H1 (cell line): Measurements from ENCODE around the gene CUTA. TPM values are rescaled to one million over a fixed set of nuclear protein-coding genes. Genes with fewer than 3 reads are reported as not detected.

Experiments used
- CTBP2 ChIP-seq: IDR thresholded peaks from 2 replicates; pipeline ENCODE4 v1.7.0; 2011; ENCODE audit warnings: borderline replicate concordance, mild to moderate bottlenecking, moderate library complexity, mixed read lengths, low read length; ENCODE audit not compliant: insufficient read depth, insufficient read length
- CTCF ChIP-seq, 3 experiments: IDR thresholded peaks; 1 replicate in 2 of 3; 2 replicates in 1 of 3; pipeline versions ENCODE4 v1.5.1 to v1.6.1; 2011; ENCODE audit warnings: low read length in 3 of 3, mild to moderate bottlenecking in 3 of 3, inconsistent platforms in 2 of 3, low read depth in 1 of 3, moderate library complexity in 1 of 3; ENCODE audit not compliant: insufficient read depth in 1 of 3; ENCODE audit errors: control extremely low read depth in 1 of 3
- HDAC2 ChIP-seq, 2 experiments: fragments of 300-600 bp in 1 of 2; sonication (generic) in 1 of 2; IDR thresholded peaks; 2 replicates each; pipeline ENCODE4 v1.6.1; 2011 to 2012; ENCODE audit warnings: low read depth in 2 of 2, low read length in 2 of 2, mild to moderate bottlenecking in 2 of 2, moderate library complexity in 2 of 2, borderline replicate concordance in 1 of 2, inconsistent platforms in 1 of 2
- HDAC6 ChIP-seq: IDR thresholded peaks from one replicate; pipeline ENCODE4 v1.7.1; 2012; ENCODE audit warnings: low read depth, mild to moderate bottlenecking, inconsistent platforms, low read length, moderate library complexity
- KDM4A ChIP-seq: IDR thresholded peaks from one replicate; pipeline ENCODE4 v1.7.1; 2012; ENCODE audit warnings: low read depth, mild to moderate bottlenecking, moderate library complexity, low read length, inconsistent platforms; ENCODE audit not compliant: severe bottlenecking
- PHF8 ChIP-seq: fragments of 200-600 bp; sonication (generic); conservative IDR thresholded peaks from 2 replicates; pipeline ENCODE4 v1.7.1; 2012; ENCODE audit warnings: low read depth, mild to moderate bottlenecking, inconsistent platforms, low read length, moderate library complexity
- POLR2A ChIP-seq, 2 experiments: IDR thresholded peaks; 1 replicate in 1 of 2; 2 replicates in 1 of 2; pipeline ENCODE4 v1.6.1; 2011; ENCODE audit warnings: low read depth in 2 of 2, low read length in 2 of 2, mild to moderate bottlenecking in 2 of 2; ENCODE audit errors: control extremely low read depth in 1 of 2
- POLR2AphosphoS5 ChIP-seq: IDR thresholded peaks from 2 replicates; pipeline ENCODE4 v1.6.1; 2011; ENCODE audit warnings: low read depth, low read length
- RXRA ChIP-seq: IDR thresholded peaks from 2 replicates; pipeline ENCODE4 v1.6.1; 2011; ENCODE audit warnings: low read depth, mild to moderate bottlenecking, low read length, moderate library complexity; ENCODE audit not compliant: insufficient read depth
- SAP30 ChIP-seq: fragments of 300-600 bp; sonication (generic); IDR thresholded peaks from 2 replicates; pipeline ENCODE4 v1.7.1; 2012; ENCODE audit warnings: low read length, moderate library complexity, mild to moderate bottlenecking, inconsistent platforms; ENCODE audit not compliant: insufficient read depth, insufficient replicate concordance
- SIX5 ChIP-seq: IDR thresholded peaks from 2 replicates; pipeline ENCODE4 v1.6.1; 2011; ENCODE audit warnings: mild to moderate bottlenecking, low read depth, low read length
- ZNF274 ChIP-seq: IDR thresholded peaks from 2 replicates; pipeline ENCODE4 v1.7.0; 2012; ENCODE audit warnings: low read length, borderline replicate concordance; ENCODE audit errors: extremely low read depth
- polyA plus RNA-seq, 7 experiments: library from polyadenylated mRNA; depleted of rRNA in 3 of 7; stranded (reverse) in 5 of 7; unstranded in 2 of 7; fragments of >200 nt in 5 of 7; fragments of 200-250 nt in 2 of 7; gene quantifications; 1 replicate in 5 of 7; 2 replicates in 1 of 7; 4 replicates in 1 of 7; pipeline versions ENCODE4 v1.2.1 to v1.2.3, GENCODE V29; 2011 to 2013; ENCODE audit warnings: missing spikeins in 2 of 7, mixed read lengths in 2 of 7
- total RNA-seq: library from RNA; stranded (reverse); fragmentation: NEBNext Ultra II Directional; extraction: Animal tissue kit (Norgen Biotek cat#: 25700); gene quantifications from 2 replicates; pipeline ENCODE4 v1.2.1, GENCODE V29; 2021

Gene CUTA
- total and polyA plus RNA-seq, 2 of the 8 experiments (the other 6 are each of a cell fraction or from before 2014, with no cell fraction given): 297 to 460 TPM

- TF ChIP-seq HDAC2 (IDR thresholded peaks at IDR 0.05; ENCODE audit: borderline replicate concordance in 1 of 2, low read depth in 2 of 2, low read length in 2 of 2): no peak
- TF ChIP-seq CTBP2: no peak
- TF ChIP-seq SIX5: no peak
- peak in 1 of 2 experiments; percentile 14; a peak in 1 of 3 replicates for TF ChIP-seq POLR2A (IDR thresholded peaks at IDR 0.05; ENCODE audit: control extremely low read depth in 1 of 2, low read depth in 2 of 2, low read length in 2 of 2)
- TF ChIP-seq ZNF274: no peak
- no peak for TF ChIP-seq RXRA
- 0 out of 2 replicates have a peak, but pooled peaks have one; percentile 25 for TF ChIP-seq POLR2AphosphoS5
- no peak for TF ChIP-seq SAP30
- TF ChIP-seq PHF8: peak; percentile 35; the same call in 1 of the 2 replicates
- peak; percentile 41 for TF ChIP-seq KDM4A
- no peak for TF ChIP-seq CTCF (IDR thresholded peaks at IDR 0.05; ENCODE audit: control extremely low read depth in 1 of 3, insufficient read depth in 1 of 3, low read depth in 1 of 3, low read length in 3 of 3)
- no peak for TF ChIP-seq HDAC6
Measured at GRCh38 chr6:33410711-33411631, 6.9 kb downstream of the CUTA start, which contains the start of gene PHF1 (continued).
